A673 (cell line): ENCODE measurements around the gene TAGAP.

Source experiments
- CTCF ChIP-seq: fragments of 300-800, 200-600 bp; sonication (generic); conservative IDR thresholded peaks from 2 replicates; pipeline ENCODE4 v1.5.1; 2017; ENCODE audit warnings: low read depth, mild to moderate bottlenecking, antibody characterized with exemption, low read length, moderate library complexity, mixed read lengths
- EZH2 ChIP-seq: fragments of 200-600 bp; sonication (generic); IDR thresholded peaks from 2 replicates; pipeline ENCODE4 v1.6.1; 2017; ENCODE audit warnings: borderline replicate concordance, low read depth, mild to moderate bottlenecking, mixed read lengths, antibody characterized with exemption, low read length; ENCODE audit not compliant: poor library complexity, severe bottlenecking

GRCh38 chr6:159082039-159082815 is 37.4 kb upstream of the TAGAP start:
- TF ChIP-seq EZH2 = no peak
- no peak for TF ChIP-seq CTCF
